ENCODE data around the gene OR10A3.

OR10A3 gene

GRCh38 chr11:7903940-7904339, 37.6 kb downstream of the OR10A3 start:
- no peak overlapping the region for H3K27ac ChIP-seq (ENCODE audit: low read length)

GRCh38 chr11:7901319-7901854, 40.1 kb downstream of the OR10A3 start:
- H3K27ac ChIP-seq (ENCODE audit: low read length), result no peak overlapping the region

More at GRCh38 chr11:7903940-7904339, 37.6 kb downstream of the OR10A3 start:
- Histone ChIP-seq H3K36me3 (ENCODE audit: control insufficient read depth in 1 of 2, insufficient read depth in 2 of 2, low read length in 2 of 2) (no peaks in the 10 kb centered on the region), H3K9me3 (ENCODE audit: control insufficient read depth in 1 of 2, low read length in 2 of 2) (no peaks in the 10 kb centered on the region), H3K4me3 (ENCODE audit: low read depth in 1 of 2, low read length in 2 of 2) (no peak overlapping the region), H3K27me3 (ENCODE audit: low read depth, low read length) (no peaks in the 10 kb centered on the region), H3K4me1 (ENCODE audit: control insufficient read depth in 1 of 2, insufficient read depth in 2 of 2, low read length in 2 of 2) (no peaks in the 10 kb centered on the region)

GRCh38 chr11:7900686-7901085, 40.8 kb downstream of the OR10A3 start:
- Histone ChIP-seq H3K36me3 (ENCODE audit: control insufficient read depth in 1 of 2, insufficient read depth in 2 of 2, low read length in 2 of 2) (no peaks in the 10 kb centered on the region), H3K4me3 (ENCODE audit: low read depth in 1 of 2, low read length in 2 of 2) (no peak overlapping the region), H3K27ac (ENCODE audit: low read length) (no peak overlapping the region), H3K4me1 (ENCODE audit: control insufficient read depth in 1 of 2, insufficient read depth in 2 of 2, low read length in 2 of 2) (no peaks in the 10 kb centered on the region), H3K27me3 (ENCODE audit: low read depth, low read length) (no peaks in the 10 kb centered on the region), H3K9me3 (ENCODE audit: control insufficient read depth in 1 of 2, low read length in 2 of 2) (no peaks in the 10 kb centered on the region)

More at GRCh38 chr11:7901319-7901854, 40.1 kb downstream of the OR10A3 start:
- Histone ChIP-seq H3K4me1 (ENCODE audit: control insufficient read depth in 1 of 2, insufficient read depth in 2 of 2, low read length in 2 of 2) (no peaks in the 10 kb centered on the region), H3K36me3 (ENCODE audit: control insufficient read depth in 1 of 2, insufficient read depth in 2 of 2, low read length in 2 of 2) (no peaks in the 10 kb centered on the region), H3K9me3 (ENCODE audit: control insufficient read depth in 1 of 2, low read length in 2 of 2) (no peaks in the 10 kb centered on the region), H3K27me3 (ENCODE audit: low read depth, low read length) (no peaks in the 10 kb centered on the region), H3K4me3 (ENCODE audit: low read depth in 1 of 2, low read length in 2 of 2) (no peak overlapping the region)

- Histone ChIP-seq H3K4me3 (ENCODE audit: low read depth in 1 of 2, low read length in 2 of 2) (no peak overlapping the region), H3K4me1 (ENCODE audit: control insufficient read depth in 1 of 2, insufficient read depth in 2 of 2, low read length in 2 of 2) (no peaks in the 10 kb centered on the region), H3K9me3 (ENCODE audit: control insufficient read depth in 1 of 2, low read length in 2 of 2) (no peaks in the 10 kb centered on the region), H3K27ac (ENCODE audit: low read length) (no peak overlapping the region), H3K36me3 (ENCODE audit: control insufficient read depth in 1 of 2, insufficient read depth in 2 of 2, low read length in 2 of 2) (no peaks in the 10 kb centered on the region), H3K27me3 (ENCODE audit: low read depth, low read length) (no peaks in the 10 kb centered on the region)
These were observed 42.1 kb downstream of the OR10A3 start for GRCh38 chr11:7899418-7899817.

- H3K27ac ChIP-seq (ENCODE audit: low read length), result no peak overlapping the region
- no peak overlapping the region for H3K4me3 ChIP-seq (ENCODE audit: low read depth in 1 of 2, low read length in 2 of 2)
- H3K27me3 ChIP-seq (ENCODE audit: low read depth, low read length), result no peaks in the 10 kb centered on the region
- no peaks in the 10 kb centered on the region for H3K9me3 ChIP-seq (ENCODE audit: control insufficient read depth in 1 of 2, low read length in 2 of 2)
- H3K4me1 ChIP-seq (ENCODE audit: control insufficient read depth in 1 of 2, insufficient read depth in 2 of 2, low read length in 2 of 2), result no peaks in the 10 kb centered on the region
- H3K36me3 ChIP-seq (ENCODE audit: control insufficient read depth in 1 of 2, insufficient read depth in 2 of 2, low read length in 2 of 2), result no peaks in the 10 kb centered on the region
These were observed 42.7 kb downstream of the OR10A3 start for GRCh38 chr11:7898666-7899283.

- Histone ChIP-seq H3K9me3 (ENCODE audit: control insufficient read depth in 1 of 2, low read length in 2 of 2) (no peaks in the 10 kb centered on the region), H3K36me3 (ENCODE audit: control insufficient read depth in 1 of 2, insufficient read depth in 2 of 2, low read length in 2 of 2) (no peaks in the 10 kb centered on the region), H3K27ac (ENCODE audit: low read length) (no peak overlapping the region), H3K4me3 (ENCODE audit: low read depth in 1 of 2, low read length in 2 of 2) (no peak overlapping the region), H3K27me3 (ENCODE audit: low read depth, low read length) (no peaks in the 10 kb centered on the region), H3K4me1 (ENCODE audit: control insufficient read depth in 1 of 2, insufficient read depth in 2 of 2, low read length in 2 of 2) (no peaks in the 10 kb centered on the region)
These were observed 45.3 kb downstream of the OR10A3 start for GRCh38 chr11:7896009-7896785.

- H3K36me3 ChIP-seq (ENCODE audit: control insufficient read depth in 1 of 2, insufficient read depth in 2 of 2, low read length in 2 of 2), result no peaks in the 10 kb centered on the region
- no peaks in the 10 kb centered on the region for H3K9me3 ChIP-seq (ENCODE audit: control insufficient read depth in 1 of 2, low read length in 2 of 2)
- H3K4me1 ChIP-seq (ENCODE audit: control insufficient read depth in 1 of 2, insufficient read depth in 2 of 2, low read length in 2 of 2), result no peaks in the 10 kb centered on the region
- no peak overlapping the region for H3K4me3 ChIP-seq (ENCODE audit: low read depth in 1 of 2, low read length in 2 of 2)
- H3K27me3 ChIP-seq (ENCODE audit: low read depth, low read length), result no peaks in the 10 kb centered on the region
- H3K27ac ChIP-seq (ENCODE audit: low read length), result no peak overlapping the region
These were observed 47.3 kb downstream of the OR10A3 start for GRCh38 chr11:7894251-7894650.

- Histone ChIP-seq H3K4me3 (ENCODE audit: low read depth in 1 of 2, low read length in 2 of 2) (no peak overlapping the region), H3K4me1 (ENCODE audit: control insufficient read depth in 1 of 2, insufficient read depth in 2 of 2, low read length in 2 of 2) (no peaks in the 10 kb centered on the region), H3K9me3 (ENCODE audit: control insufficient read depth in 1 of 2, low read length in 2 of 2) (no peaks in the 10 kb centered on the region), H3K36me3 (ENCODE audit: control insufficient read depth in 1 of 2, insufficient read depth in 2 of 2, low read length in 2 of 2) (no peaks in the 10 kb centered on the region), H3K27ac (ENCODE audit: low read length) (no peak overlapping the region), H3K27me3 (ENCODE audit: low read depth, low read length) (no peaks in the 10 kb centered on the region)
These were observed 47.7 kb downstream of the OR10A3 start for GRCh38 chr11:7893796-7894195.

- H3K4me3 ChIP-seq (ENCODE audit: low read depth in 1 of 2, low read length in 2 of 2), result no peak overlapping the region
- H3K9me3 ChIP-seq (ENCODE audit: control insufficient read depth in 1 of 2, low read length in 2 of 2), result no peaks in the 10 kb centered on the region
- H3K27me3 ChIP-seq (ENCODE audit: low read depth, low read length), result no peaks in the 10 kb centered on the region
- H3K27ac ChIP-seq (ENCODE audit: low read length), result no peak overlapping the region
- H3K4me1 ChIP-seq (ENCODE audit: control insufficient read depth in 1 of 2, insufficient read depth in 2 of 2, low read length in 2 of 2), result no peaks in the 10 kb centered on the region
- no peaks in the 10 kb centered on the region for H3K36me3 ChIP-seq (ENCODE audit: control insufficient read depth in 1 of 2, insufficient read depth in 2 of 2, low read length in 2 of 2)
These were observed 48.7 kb downstream of the OR10A3 start for GRCh38 chr11:7892840-7893254.

- Histone ChIP-seq H3K27me3 (ENCODE audit: low read depth, low read length) (no peaks in the 10 kb centered on the region), H3K36me3 (ENCODE audit: control insufficient read depth in 1 of 2, insufficient read depth in 2 of 2, low read length in 2 of 2) (no peaks in the 10 kb centered on the region), H3K9me3 (ENCODE audit: control insufficient read depth in 1 of 2, low read length in 2 of 2) (no peaks in the 10 kb centered on the region), H3K4me3 (ENCODE audit: low read depth in 1 of 2, low read length in 2 of 2) (no peak overlapping the region), H3K27ac (ENCODE audit: low read length) (no peak overlapping the region), H3K4me1 (ENCODE audit: control insufficient read depth in 1 of 2, insufficient read depth in 2 of 2, low read length in 2 of 2) (no peaks in the 10 kb centered on the region)
These were observed 49.3 kb downstream of the OR10A3 start for GRCh38 chr11:7892059-7892699.

- Histone ChIP-seq H3K9me3 (ENCODE audit: control insufficient read depth in 1 of 2, low read length in 2 of 2) (no peaks in the 10 kb centered on the region), H3K4me1 (ENCODE audit: control insufficient read depth in 1 of 2, insufficient read depth in 2 of 2, low read length in 2 of 2) (no peaks in the 10 kb centered on the region), H3K4me3 (ENCODE audit: low read depth in 1 of 2, low read length in 2 of 2) (no peak overlapping the region), H3K27me3 (ENCODE audit: low read depth, low read length) (no peaks in the 10 kb centered on the region), H3K36me3 (ENCODE audit: control insufficient read depth in 1 of 2, insufficient read depth in 2 of 2, low read length in 2 of 2) (no peaks in the 10 kb centered on the region), H3K27ac (ENCODE audit: low read length) (no peak overlapping the region)
These were observed 50.9 kb downstream of the OR10A3 start for GRCh38 chr11:7890417-7891172.

Data from muscle layer of duodenum (tissue), 2 donors.